Activated CD8-positive, alpha-beta T cell treated with anti-CD3 and anti-CD28 coated beads for 36 hours (primary cell): Measurements from ENCODE around the gene C1orf35. TPM values are rescaled to one million over a fixed set of nuclear protein-coding genes. Genes with fewer than 3 reads are reported as not detected.

ENCODE experiments used
- ATAC-seq: fragments of 200-7000 bp; cut with Tn5 transposase; one replicate; pipeline ENCODE4 v1.10.0; 2021; ENCODE audit warnings: mild to moderate bottlenecking, moderate library complexity
- CTCF ChIA-PET: fragments of 350-600 bp; sonication (Branson Sonifier 250); formaldehyde crosslinking; loops from one replicate; lab custom pipeline; 2021; ENCODE audit warnings: antibody characterized with exemption; lab: Charles Lee
- POLR2A ChIA-PET: fragments of 350-600 bp; sonication (Branson Sonifier 250); formaldehyde crosslinking; loops from one replicate; lab custom pipeline; 2021; ENCODE audit warnings: antibody characterized with exemption; lab: Charles Lee
- DNase-seq: peaks from one replicate; pipeline ENCODE4 v3.0.0-alpha.2; 2020
- H3K27ac Mint-ChIP-seq: one replicate; pipeline ENCODE4 v1.8.0; 2021; ENCODE audit warnings: mild to moderate bottlenecking, mixed read lengths
- H3K27me3 Mint-ChIP-seq: one replicate; pipeline ENCODE4 v1.8.0; 2021; ENCODE audit warnings: mixed read lengths
- H3K36me3 Mint-ChIP-seq: one replicate; pipeline ENCODE4 v1.8.0; 2021; ENCODE audit warnings: low read depth, mixed read lengths
- H3K4me1 Mint-ChIP-seq: one replicate; pipeline ENCODE4 v1.8.0; 2021; ENCODE audit warnings: low read depth, mixed read lengths
- H3K4me3 Mint-ChIP-seq: one replicate; pipeline ENCODE4 v1.8.0; 2021; ENCODE audit warnings: mild to moderate bottlenecking, moderate library complexity, mixed read lengths
- H3K9me3 Mint-ChIP-seq: one replicate; pipeline ENCODE4 v1.8.0; 2021; ENCODE audit warnings: mixed read lengths
- CTCF ChIP-seq: fragments of 200-600 bp; IDR thresholded peaks from one replicate; pipeline ENCODE4 v1.8.0; 2022; ENCODE audit warnings: antibody characterized with exemption, mild to moderate bottlenecking
- intact Hi-C: fragments of 100-400 bp; cut with micrococcal nuclease; formaldehyde crosslinking; loops from one replicate; pipeline ENCODE4 v1.10.0; 2022
- total RNA-seq, 2 experiments: library from RNA; stranded (reverse); gene quantifications; one replicate each; pipeline ENCODE4 v1.2.3, GENCODE V29; 2021

C1orf35 gene
- total RNA-seq, 2 experiments from 2014 or later: 22.2 to 23.5 TPM

DNA sequence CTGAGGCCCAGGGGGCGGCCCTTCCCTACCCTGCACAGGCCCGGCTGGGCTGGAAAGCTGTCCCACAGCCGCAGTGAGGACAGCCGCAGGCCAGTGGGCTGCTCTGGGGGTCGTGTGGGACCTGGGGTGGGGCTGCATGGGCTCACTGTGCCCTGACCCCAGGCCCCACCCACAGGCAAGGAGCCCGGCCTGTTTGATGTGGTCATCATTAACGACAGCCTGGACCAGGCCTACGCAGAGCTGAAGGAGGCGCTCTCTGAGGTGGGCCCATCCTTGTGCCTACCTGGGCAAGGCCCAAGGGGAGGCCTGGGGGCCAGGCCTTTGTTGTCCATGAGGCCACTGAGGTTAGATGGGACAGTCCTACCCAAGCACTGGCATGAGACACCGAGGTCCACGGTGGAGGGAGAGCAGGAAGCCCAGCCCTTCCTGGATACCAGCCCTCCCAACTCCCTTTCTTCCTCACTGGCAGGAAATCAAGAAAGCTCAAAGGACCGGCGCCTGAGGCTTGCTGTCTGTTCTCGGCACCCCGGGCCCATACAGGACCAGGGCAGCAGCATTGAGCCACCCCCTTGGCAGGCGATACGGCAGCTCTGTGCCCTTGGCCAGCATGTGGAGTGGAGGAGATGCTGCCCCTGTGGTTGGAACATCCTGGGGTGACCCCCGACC, 45.2 kb upstream of the C1orf35 start:
- H3K4me3 Mint-ChIP-seq: no peak overlapping the region
- H3K27ac Mint-ChIP-seq: no peak overlapping the region
- ChIA-PET POLR2A (no interaction called here), CTCF (no interaction called here)
- H3K36me3 Mint-ChIP-seq: peaks cover 6% of the 10 kb centered on the region
- TF ChIP-seq CTCF: no peak
- ATAC-seq: no peak
- H3K9me3 Mint-ChIP-seq: no peaks in the 10 kb centered on the region
- DNase-seq: no peak
- peaks cover 15% of the 10 kb centered on the region for H3K4me1 Mint-ChIP-seq
- intact Hi-C loops: no loop called here
- H3K27me3 Mint-ChIP-seq: no peaks in the 10 kb centered on the region

DNA sequence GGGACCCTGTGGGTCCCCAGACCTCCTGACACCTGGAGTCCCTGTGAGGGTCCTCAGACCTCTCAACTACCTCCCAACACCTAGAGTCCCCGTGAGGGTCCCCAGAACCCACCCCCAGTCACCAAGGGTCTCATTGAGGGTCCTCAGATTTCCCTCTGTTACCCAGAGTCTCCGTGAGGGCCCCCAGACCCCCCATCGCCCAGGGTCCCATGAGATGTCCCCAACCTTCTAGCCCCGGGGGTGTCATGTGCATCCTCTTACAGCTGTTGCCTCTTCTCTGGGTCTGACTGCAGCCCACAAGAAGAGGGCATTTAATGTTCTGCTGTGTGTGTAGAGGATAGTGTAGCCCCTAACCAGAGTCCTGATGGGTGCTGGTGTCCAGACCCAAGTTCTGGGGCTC, 44.6 kb upstream of the C1orf35 start:
- no peak overlapping the region for H3K27ac Mint-ChIP-seq
- ATAC-seq: no peak
- TF ChIP-seq CTCF: no peak
- no peak overlapping the region for H3K4me3 Mint-ChIP-seq
- H3K36me3 Mint-ChIP-seq: peaks cover 12% of the 10 kb centered on the region
- CTCF ChIA-PET: no interaction called here
- no peaks in the 10 kb centered on the region for H3K9me3 Mint-ChIP-seq
- H3K27me3 Mint-ChIP-seq: no peaks in the 10 kb centered on the region
- intact Hi-C loops: no loop called here
- peaks cover 21% of the 10 kb centered on the region for H3K4me1 Mint-ChIP-seq
- POLR2A ChIA-PET: no interaction called here
- DNase-seq: no peak

DNA sequence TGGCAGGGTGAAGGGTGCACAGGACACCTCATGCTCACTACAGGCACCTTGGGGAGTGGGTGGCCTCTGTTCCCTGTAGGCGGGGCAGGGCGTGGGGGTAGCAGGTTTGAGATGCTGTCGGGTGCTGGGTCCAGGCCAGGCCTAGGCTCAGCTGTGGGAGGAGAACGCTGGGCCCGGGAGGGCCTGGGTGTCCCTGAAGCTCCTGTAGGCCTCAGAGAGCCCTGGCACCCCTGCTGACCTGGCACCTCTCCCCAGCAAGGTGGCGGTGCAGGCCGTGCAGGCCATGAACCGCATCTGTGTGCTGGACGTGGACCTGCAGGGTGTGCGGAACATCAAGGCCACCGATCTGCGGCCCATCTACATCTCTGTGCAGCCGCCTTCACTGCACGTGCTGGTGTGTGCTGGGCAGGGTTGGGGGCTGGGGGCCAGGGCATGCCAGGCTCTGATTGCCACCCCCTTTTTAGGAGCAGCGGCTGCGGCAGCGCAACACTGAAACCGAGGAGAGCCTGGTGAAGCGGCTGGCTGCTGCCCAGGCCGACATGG, 44.1 kb upstream of the C1orf35 start:
- Mint-ChIP-seq H3K4me3 (no peak overlapping the region), H3K27ac (no peak overlapping the region), H3K9me3 (no peaks in the 10 kb centered on the region), H3K4me1 (peaks cover 26% of the 10 kb centered on the region), H3K36me3 (peaks cover 18% of the 10 kb centered on the region), H3K27me3 (no peaks in the 10 kb centered on the region)
- intact Hi-C loops: no loop called here
- DNase-seq (no peak), ATAC-seq (no peak)
- ChIA-PET CTCF (no interaction called here), POLR2A (no interaction called here)
- TF ChIP-seq CTCF: no peak

- Mint-ChIP-seq H3K27me3 (no peaks in the 10 kb centered on the region), H3K36me3 (peaks cover 24% of the 10 kb centered on the region), H3K4me3 (no peak overlapping the region), H3K9me3 (no peaks in the 10 kb centered on the region), H3K4me1 (peaks cover 30% of the 10 kb centered on the region), H3K27ac (no peak overlapping the region)
- ChIA-PET POLR2A (no interaction called here), CTCF (no interaction called here)
- DNase-seq (no peak), ATAC-seq (no peak)
- no peak for TF ChIP-seq CTCF
- intact Hi-C loops: no loop called here
These were observed 43.5 kb upstream of the C1orf35 start for GRCh38 chr1:228146417-228147150.
